ENCODE results near the gene HDAC9.

DNA sequence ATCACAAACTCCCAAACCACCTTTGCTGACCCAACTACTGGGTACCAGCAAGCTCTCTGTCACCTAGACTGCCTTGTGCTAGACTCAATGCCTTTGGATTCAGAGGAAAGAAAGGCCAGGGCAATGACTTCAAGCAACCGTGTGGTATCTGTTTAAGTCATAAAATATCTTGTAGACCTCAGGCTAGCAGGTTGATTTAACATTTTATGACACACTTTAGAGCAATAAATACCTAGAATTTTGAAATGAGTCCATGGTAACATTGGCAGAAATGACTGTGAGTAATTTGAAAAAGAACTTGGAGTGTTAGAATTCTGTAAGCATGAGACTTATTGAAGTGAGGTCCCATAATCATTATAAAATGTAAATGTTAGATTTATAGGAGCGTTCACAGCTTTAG is 534.7 kb downstream of the HDAC9 start:
- TF ChIP-seq, protein P1, sequence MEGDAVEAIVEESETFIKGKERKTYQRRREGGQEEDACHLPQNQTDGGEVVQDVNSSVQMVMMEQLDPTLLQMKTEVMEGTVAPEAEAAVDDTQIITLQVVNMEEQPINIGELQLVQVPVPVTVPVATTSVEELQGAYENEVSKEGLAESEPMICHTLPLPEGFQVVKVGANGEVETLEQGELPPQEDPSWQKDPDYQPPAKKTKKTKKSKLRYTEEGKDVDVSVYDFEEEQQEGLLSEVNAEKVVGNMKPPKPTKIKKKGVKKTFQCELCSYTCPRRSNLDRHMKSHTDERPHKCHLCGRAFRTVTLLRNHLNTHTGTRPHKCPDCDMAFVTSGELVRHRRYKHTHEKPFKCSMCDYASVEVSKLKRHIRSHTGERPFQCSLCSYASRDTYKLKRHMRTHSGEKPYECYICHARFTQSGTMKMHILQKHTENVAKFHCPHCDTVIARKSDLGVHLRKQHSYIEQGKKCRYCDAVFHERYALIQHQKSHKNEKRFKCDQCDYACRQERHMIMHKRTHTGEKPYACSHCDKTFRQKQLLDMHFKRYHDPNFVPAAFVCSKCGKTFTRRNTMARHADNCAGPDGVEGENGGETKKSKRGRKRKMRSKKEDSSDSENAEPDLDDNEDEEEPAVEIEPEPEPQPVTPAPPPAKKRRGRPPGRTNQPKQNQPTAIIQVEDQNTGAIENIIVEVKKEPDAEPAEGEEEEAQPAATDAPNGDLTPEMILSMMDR (IDR thresholded peaks at IDR 0.05; ENCODE audit: low read depth, low read length): no peak
- no peak for TF ChIP-seq EZH2phosphoT487 (IDR thresholded peaks at IDR 0.05; ENCODE audit: low read depth)

Data from OCI-LY3 (cell line).